Esophagus squamous epithelium (tissue), 5 donors: ENCODE results near the gene MEGF10. TPM values are rescaled to one million over a fixed set of nuclear protein-coding genes. Genes with fewer than 3 reads are reported as not detected.

Experiments used
- DNase-seq: peaks from one replicate; lab custom pipeline; 2025; lab: John Stamatoyannopoulos, UW
- H3K27ac ChIP-seq, 4 donors: fragments of 200-600 bp; sonication (generic); one replicate each; pipeline ENCODE4 v1.5.1; 2016 to 2019; ENCODE audit warnings: mild to moderate bottlenecking in 1 of 4
- H3K27me3 ChIP-seq, 4 donors: fragments of 200-600 bp; sonication (generic); 1 replicate in 3 of 4; 2 replicates in 1 of 4; pipeline versions ENCODE4 v1.5.1 to v1.6.0; 2017 to 2021; ENCODE audit warnings: antibody characterized with exemption in 1 of 4
- H3K36me3 ChIP-seq, 3 donors: fragments of 200-600 bp; sonication (generic); one replicate each; pipeline ENCODE4 v1.5.1; 2016 to 2019
- H3K4me1 ChIP-seq, 3 donors: fragments of 200-600 bp; sonication (generic); one replicate each; pipeline ENCODE4 v1.5.1; 2017 to 2019
- H3K4me3 ChIP-seq, 4 donors: fragments of 200-600 bp; sonication (generic); 1 replicate in 3 of 4; 2 replicates in 1 of 4; pipeline ENCODE4 v1.5.1; 2016 to 2019; ENCODE audit warnings: mild to moderate bottlenecking in 2 of 4, moderate library complexity in 1 of 4
- H3K9me3 ChIP-seq, 3 donors: fragments of 200-600 bp; sonication (generic); one replicate each; pipeline ENCODE4 v1.5.1; 2016 to 2019
- CTCF ChIP-seq, 6 experiments: fragments of 450-650 bp in 4 of 6; fragments of 200-600 bp in 2 of 6; sonication (generic) in 2 of 6; IDR thresholded peaks; one replicate each; pipeline ENCODE4 v1.5.1; 2016 to 2019; ENCODE audit warnings: antibody characterized with exemption in 6 of 6, mild to moderate bottlenecking in 4 of 6, moderate library complexity in 4 of 6
- POLR2A ChIP-seq, 4 donors: fragments of 450-650 bp; IDR thresholded peaks; one replicate each; pipeline ENCODE4 v1.6.1; 2017; ENCODE audit warnings: antibody characterized with exemption in 4 of 4, mild to moderate bottlenecking in 4 of 4, moderate library complexity in 3 of 4
- WGBS, 2 donors: methylation state at CpG; one replicate each; pipeline ENCODE4 v1.1.5; 2018; 5-methylcytosine and 5-hydroxymethylcytosine counted together
- intact Hi-C: fragments of 100-400 bp; cut with DNase I; formaldehyde crosslinking; loops from one replicate; pipeline ENCODE4 v1.15.0; 2022
- total RNA-seq, 4 donors: library from RNA; depleted of rRNA; stranded (reverse); fragments of >200 nt; gene quantifications; one replicate each; pipeline ENCODE4 v1.1.0, GENCODE V29; 2016
- donor health status: DM: yes; HTN: yes; CAD: no.

Gene MEGF10
- total RNA-seq, 4 donors from 2014 or later: 1.1 TPM; not detected in 3

DNA sequence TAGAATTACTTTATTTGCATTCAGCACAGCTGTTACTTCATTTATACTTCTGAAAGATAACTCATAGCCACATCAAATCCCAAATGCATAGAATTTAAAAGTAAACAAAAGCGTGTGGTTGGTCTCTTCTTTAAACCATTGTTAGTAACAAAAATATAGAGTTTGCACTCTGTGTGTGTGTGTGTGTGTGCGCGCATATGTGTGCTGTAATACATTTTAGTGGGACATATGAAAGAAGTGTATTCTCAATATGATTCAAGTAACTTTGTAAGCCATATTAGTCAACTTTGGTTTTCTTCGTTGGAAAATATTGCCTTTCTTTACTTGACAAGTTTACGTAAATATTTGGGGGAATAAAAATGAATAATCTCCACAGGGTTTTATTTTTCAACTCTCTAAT, 120.8 kb downstream of the MEGF10 start:
- no peaks in the 10 kb centered on the region for H3K27me3 ChIP-seq
- no peak overlapping the region for H3K27ac ChIP-seq
- TF ChIP-seq POLR2A (IDR thresholded peaks at IDR 0.05) (no peak), CTCF (IDR thresholded peaks at IDR 0.05) (no peak)
- H3K36me3 ChIP-seq: no peaks in the 10 kb centered on the region
- DNase-seq: no peak
- WGBS, 2 donors: 73 to 85% methylated on average over 5 of the region's 5 CpGs
- intact Hi-C loops: no loop called here
- H3K4me1 ChIP-seq: no peaks in the 10 kb centered on the region
- no peak overlapping the region for H3K4me3 ChIP-seq
- H3K9me3 ChIP-seq: no peaks in the 10 kb centered on the region

GRCh38 chr5:127412698-127413097, 122.1 kb downstream of the MEGF10 start:
- Histone ChIP-seq H3K4me1 (no peaks in the 10 kb centered on the region), H3K9me3 (no peaks in the 10 kb centered on the region), H3K27ac (no peak overlapping the region), H3K27me3 (no peaks in the 10 kb centered on the region), H3K36me3 (no peaks in the 10 kb centered on the region), H3K4me3 (no peak overlapping the region)
- WGBS, 2 donors: 90 to 91% methylated on average over 3 of the region's 3 CpGs
- TF ChIP-seq POLR2A (IDR thresholded peaks at IDR 0.05) (no peak), CTCF (IDR thresholded peaks at IDR 0.05) (no peak)
- no peak for DNase-seq
- intact Hi-C loops: no loop called here

DNA sequence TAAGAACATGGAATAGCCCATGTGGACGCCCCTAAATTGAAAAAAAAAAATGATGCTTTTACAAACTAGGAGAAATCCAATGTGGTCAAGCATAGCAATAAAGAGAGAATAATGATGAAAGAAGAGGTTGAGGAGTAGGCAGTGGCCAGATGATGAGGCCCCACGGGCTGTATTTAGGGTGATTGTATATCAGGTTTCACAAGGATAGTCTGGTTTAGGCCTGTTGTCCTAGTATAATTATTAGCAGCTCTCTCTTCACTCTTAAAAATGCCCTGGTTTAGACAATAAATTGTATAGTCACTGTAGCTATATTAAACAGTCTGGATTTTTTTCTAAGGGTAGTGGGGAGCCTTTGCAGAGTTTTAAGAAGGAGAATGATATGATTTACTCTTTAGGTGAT, 124.4 kb downstream of the MEGF10 start:
- H3K36me3 ChIP-seq: no peaks in the 10 kb centered on the region
- no peaks in the 10 kb centered on the region for H3K27me3 ChIP-seq
- intact Hi-C loops: no loop called here
- no peaks in the 10 kb centered on the region for H3K4me1 ChIP-seq
- no peak overlapping the region for H3K27ac ChIP-seq
- DNase-seq: no peak
- H3K4me3 ChIP-seq: no peak overlapping the region
- H3K9me3 ChIP-seq: no peaks in the 10 kb centered on the region
- TF ChIP-seq POLR2A (IDR thresholded peaks at IDR 0.05) (no peak), CTCF (IDR thresholded peaks at IDR 0.05) (no peak)
- 50 to 59% methylated on average over 2 of the region's 2 CpGs for WGBS, 2 donors

DNA sequence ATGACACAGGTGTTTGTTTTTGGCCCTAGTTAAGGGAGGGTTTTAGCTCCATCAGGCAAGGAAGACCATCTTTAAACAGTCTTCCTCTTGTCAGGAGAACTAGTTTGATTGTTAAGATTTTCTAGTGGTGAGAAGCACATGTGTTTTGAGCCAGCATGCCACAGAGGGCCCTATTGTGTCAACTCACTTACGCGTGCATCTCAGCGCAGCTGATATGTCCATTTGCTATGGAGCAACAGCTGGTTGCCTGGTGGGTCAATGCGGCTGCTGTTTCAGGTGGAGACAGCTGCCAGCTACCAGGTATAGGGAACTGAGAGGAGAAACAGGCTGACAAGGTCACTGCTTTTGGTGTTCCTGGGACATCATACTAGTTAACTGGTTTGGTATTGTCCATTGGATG, 126.3 kb downstream of the MEGF10 start:
- no peak overlapping the region for H3K4me3 ChIP-seq
- no peaks in the 10 kb centered on the region for H3K4me1 ChIP-seq
- WGBS, 2 donors: 93 to 98% methylated on average over 4 of the region's 4 CpGs
- DNase-seq: no peak
- H3K36me3 ChIP-seq: no peaks in the 10 kb centered on the region
- TF ChIP-seq POLR2A (IDR thresholded peaks at IDR 0.05) (no peak), CTCF (IDR thresholded peaks at IDR 0.05) (no peak)
- intact Hi-C loops: no loop called here
- no peaks in the 10 kb centered on the region for H3K9me3 ChIP-seq
- no peaks in the 10 kb centered on the region for H3K27me3 ChIP-seq
- H3K27ac ChIP-seq: no peak overlapping the region

DNA sequence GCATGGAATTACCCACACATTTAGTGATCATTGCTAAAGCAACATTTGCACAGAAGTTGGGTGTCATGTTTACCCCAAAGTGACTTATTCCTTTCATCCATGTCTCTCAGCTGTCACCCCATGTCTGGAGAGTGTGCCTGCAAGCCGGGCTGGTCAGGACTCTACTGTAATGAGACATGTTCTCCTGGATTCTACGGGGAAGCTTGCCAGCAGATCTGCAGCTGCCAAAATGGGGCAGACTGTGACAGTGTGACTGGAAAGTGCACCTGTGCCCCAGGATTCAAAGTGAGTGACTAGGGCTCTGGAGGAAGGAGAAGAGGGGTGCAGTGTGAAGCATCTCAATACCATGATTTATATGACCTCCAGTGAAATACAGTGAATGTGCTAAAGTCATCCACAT, 126.9 kb downstream of the MEGF10 start:
- Histone ChIP-seq H3K27me3 (no peaks in the 10 kb centered on the region), H3K9me3 (no peaks in the 10 kb centered on the region), H3K27ac (no peak overlapping the region), H3K4me3 (no peak overlapping the region), H3K4me1 (no peaks in the 10 kb centered on the region), H3K36me3 (no peaks in the 10 kb centered on the region)
- TF ChIP-seq POLR2A (IDR thresholded peaks at IDR 0.05) (no peak), CTCF (IDR thresholded peaks at IDR 0.05) (no peak)
- DNase-seq: no peak
- intact Hi-C loops: no loop called here
- 15 to 35% methylated on average over 2 of the region's 2 CpGs for WGBS, 2 donors
